MM.1S (cell line): ENCODE results near the gene IFT20.

Experiments used
- DNase-seq: peaks from one replicate; pipeline ENCODE4 v3.0.0-alpha.2; 2015
- H2AFZ ChIP-seq: fragments of 300-600 bp; sonication (generic); 2 replicates; pipeline ENCODE4 v1.6.0; 2016; ENCODE audit warnings: antibody characterized with exemption, low read length
- H3F3A ChIP-seq: fragments of 300-600 bp; sonication (generic); 2 replicates; pipeline ENCODE4 v1.6.1; 2016; ENCODE audit warnings: mild to moderate bottlenecking, antibody characterized with exemption, low read length, moderate library complexity, mixed read lengths; ENCODE audit not compliant: insufficient read depth
- H3K27ac ChIP-seq: fragments of 300-600 bp; sonication (generic); 2 replicates; pipeline ENCODE4 v1.5.1; 2016; ENCODE audit warnings: mild to moderate bottlenecking, low read length
- H3K27me3 ChIP-seq: fragments of 300-600 bp; sonication (generic); replicated peaks from 2 replicates; pipeline ENCODE4 v1.6.0; 2016; ENCODE audit warnings: low read length; ENCODE audit not compliant: insufficient read depth
- H3K36me3 ChIP-seq: fragments of 300-600 bp; sonication (generic); replicated peaks from 2 replicates; pipeline ENCODE4 v1.6.1; 2016; ENCODE audit warnings: mild to moderate bottlenecking, low read length, mixed read lengths; ENCODE audit not compliant: insufficient read depth
- H3K4me1 ChIP-seq: fragments of 300-600 bp; sonication (generic); 2 replicates; pipeline ENCODE4 v1.6.1; 2016; ENCODE audit warnings: low read length, mixed read lengths
- H3K4me2 ChIP-seq: fragments of 300-600 bp; sonication (generic); 2 replicates; pipeline ENCODE4 v1.6.0; 2016; ENCODE audit warnings: low read depth, low read length
- H3K4me3 ChIP-seq: fragments of 300-600 bp; sonication (generic); 2 replicates; pipeline ENCODE4 v1.5.1; 2016; ENCODE audit warnings: low read length, mixed read lengths
- H3K79me2 ChIP-seq: fragments of 300-600 bp; sonication (generic); 2 replicates; pipeline ENCODE4 v1.6.1; 2016; ENCODE audit warnings: mixed run types, low read length, mixed read lengths
- H3K9ac ChIP-seq: fragments of 300-600 bp; sonication (generic); 2 replicates; pipeline ENCODE4 v1.6.1; 2016; ENCODE audit warnings: low read length, mixed read lengths
- H3K9me2 ChIP-seq: fragments of 300-600 bp; sonication (generic); replicated peaks from 2 replicates; pipeline ENCODE4 v1.6.1; 2016; ENCODE audit warnings: mild to moderate bottlenecking, low read length, mixed read lengths; ENCODE audit not compliant: insufficient read depth
- H3K9me3 ChIP-seq: fragments of 300-600 bp; sonication (generic); replicated peaks from 2 replicates; pipeline ENCODE4 v1.6.1; 2016; ENCODE audit warnings: mild to moderate bottlenecking, low read length, mixed read lengths; ENCODE audit not compliant: insufficient read depth
- H4K20me1 ChIP-seq: fragments of 300-600 bp; sonication (generic); 2 replicates; pipeline ENCODE4 v1.6.1; 2016; ENCODE audit warnings: mild to moderate bottlenecking, low read length, moderate library complexity, mixed read lengths; ENCODE audit not compliant: insufficient read depth
- EZH2 ChIP-seq: fragments of 300-600 bp; sonication (generic); optimal IDR thresholded peaks from 2 replicates; pipeline ENCODE3; 2017; ENCODE audit warnings: low read depth, mild to moderate bottlenecking, antibody characterized with exemption, low read length, mixed read lengths
- EZH2phosphoT487 ChIP-seq: fragments of 300-600 bp; sonication (generic); IDR thresholded peaks from 2 replicates; pipeline ENCODE4 v1.6.1; 2018; ENCODE audit warnings: antibody characterized with exemption, low read length
- TF ChIP-seq, protein P1 (sequence below): fragments of 300-600 bp; sonication (generic); IDR thresholded peaks from 2 replicates; pipeline ENCODE4 v1.5.1; 2016; ENCODE audit warnings: antibody characterized with exemption, low read length, mixed read lengths

The IFT20 gene

DNA sequence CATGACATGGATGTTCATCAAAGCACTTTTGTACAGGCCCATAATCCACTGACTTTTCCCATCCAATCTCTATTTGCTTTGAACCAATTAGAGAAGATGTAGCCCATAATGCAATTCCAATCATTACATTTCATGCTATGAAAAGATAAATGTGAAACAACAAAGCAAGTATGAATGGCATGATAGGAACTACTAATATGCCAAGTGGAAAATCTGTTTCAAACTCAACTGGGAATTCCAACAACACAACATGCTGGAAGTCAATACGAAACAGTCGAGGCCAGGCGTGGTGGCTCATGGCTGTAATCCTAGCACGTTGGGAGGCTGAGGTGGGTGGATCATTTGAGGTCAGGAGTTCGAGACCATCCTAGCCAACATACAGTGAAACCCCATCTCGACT lies 55.9 kb downstream of the IFT20 start:
- no peak for TF ChIP-seq EZH2
- TF ChIP-seq, protein P1, sequence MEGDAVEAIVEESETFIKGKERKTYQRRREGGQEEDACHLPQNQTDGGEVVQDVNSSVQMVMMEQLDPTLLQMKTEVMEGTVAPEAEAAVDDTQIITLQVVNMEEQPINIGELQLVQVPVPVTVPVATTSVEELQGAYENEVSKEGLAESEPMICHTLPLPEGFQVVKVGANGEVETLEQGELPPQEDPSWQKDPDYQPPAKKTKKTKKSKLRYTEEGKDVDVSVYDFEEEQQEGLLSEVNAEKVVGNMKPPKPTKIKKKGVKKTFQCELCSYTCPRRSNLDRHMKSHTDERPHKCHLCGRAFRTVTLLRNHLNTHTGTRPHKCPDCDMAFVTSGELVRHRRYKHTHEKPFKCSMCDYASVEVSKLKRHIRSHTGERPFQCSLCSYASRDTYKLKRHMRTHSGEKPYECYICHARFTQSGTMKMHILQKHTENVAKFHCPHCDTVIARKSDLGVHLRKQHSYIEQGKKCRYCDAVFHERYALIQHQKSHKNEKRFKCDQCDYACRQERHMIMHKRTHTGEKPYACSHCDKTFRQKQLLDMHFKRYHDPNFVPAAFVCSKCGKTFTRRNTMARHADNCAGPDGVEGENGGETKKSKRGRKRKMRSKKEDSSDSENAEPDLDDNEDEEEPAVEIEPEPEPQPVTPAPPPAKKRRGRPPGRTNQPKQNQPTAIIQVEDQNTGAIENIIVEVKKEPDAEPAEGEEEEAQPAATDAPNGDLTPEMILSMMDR, result no peak
- TF ChIP-seq EZH2phosphoT487, result no peak
- H3K4me1 ChIP-seq, result no peaks in the 10 kb centered on the region
- no peak overlapping the region for H3K27ac ChIP-seq
- no peak overlapping the region for H2AFZ ChIP-seq
- H3F3A ChIP-seq, result peaks cover 5% of the 10 kb centered on the region; the same call in 1 of the 2 replicates
- no peak overlapping the region for H3K4me2 ChIP-seq
- peaks cover 50% of the 10 kb centered on the region for H3K27me3 ChIP-seq
- no peak for DNase-seq
- no peaks in the 10 kb centered on the region for H4K20me1 ChIP-seq
- H3K9ac ChIP-seq, result no peak overlapping the region
- no peaks in the 10 kb centered on the region for H3K79me2 ChIP-seq
- no peaks in the 10 kb centered on the region for H3K9me2 ChIP-seq
- H3K9me3 ChIP-seq, result no peaks in the 10 kb centered on the region
- no peak overlapping the region for H3K4me3 ChIP-seq
- no peaks in the 10 kb centered on the region for H3K36me3 ChIP-seq
